HG02840 (cell line): ENCODE results near the gene SLC2A3.
"Not testable (repeated sequence)": the region's sequence is repeated elsewhere in the genome, so short reads cannot be mapped to it uniquely, and the experiment has no call there.

ENCODE experiments used
- ATAC-seq: cut with Tn5 transposase; IDR thresholded peaks from one replicate; pipeline ENCODE4 v1.9.1; 2021; ENCODE audit warnings: mild to moderate bottlenecking, moderate library complexity, moderate number of reproducible peaks; ENCODE audit not compliant: unreplicated experiment, low FRiP score

SLC2A3 gene

DNA sequence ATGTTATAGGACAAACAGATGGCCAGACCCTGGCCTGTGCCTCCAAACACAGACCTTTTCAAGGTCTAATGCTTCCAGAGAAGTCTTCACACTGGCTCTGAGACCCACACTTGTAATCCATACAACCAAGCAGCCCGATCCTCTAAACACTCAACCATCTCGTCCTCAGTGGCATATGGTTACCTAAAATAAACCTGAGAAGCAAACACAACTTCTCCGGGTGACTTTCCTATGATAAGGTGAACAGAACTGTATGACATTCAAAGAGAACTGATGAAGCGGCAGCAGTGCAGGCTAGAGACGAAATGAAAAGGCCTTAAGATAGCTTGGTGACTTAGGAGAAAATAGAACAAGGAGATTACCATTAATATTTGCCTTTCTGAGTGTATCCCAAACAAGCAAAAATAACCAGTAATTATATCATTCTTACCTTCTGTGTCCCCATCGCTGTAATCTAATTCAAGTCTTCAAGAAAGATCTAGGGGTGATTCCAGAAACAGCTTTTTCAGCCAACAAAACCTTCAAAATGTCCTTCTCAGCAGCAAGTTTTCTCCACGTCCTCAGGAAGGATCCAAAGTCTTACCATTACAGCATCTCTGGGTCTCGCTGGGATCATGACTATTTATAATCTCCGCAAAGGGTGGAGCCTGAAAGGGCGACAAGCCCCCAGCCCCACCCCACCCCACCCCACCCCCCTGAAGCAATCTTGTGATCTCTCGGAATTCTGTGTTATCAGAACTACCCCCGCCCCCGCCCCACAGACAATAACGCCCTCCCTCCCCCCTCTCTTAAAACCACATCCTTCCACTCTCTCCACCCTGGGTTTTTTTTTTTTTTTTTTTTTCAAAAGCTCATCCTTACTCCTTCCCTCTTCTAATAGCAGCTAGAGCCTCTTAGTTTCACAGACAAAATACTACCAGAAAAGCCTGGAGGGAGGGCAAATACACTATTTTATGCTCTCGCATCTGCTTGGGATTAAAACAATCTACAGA is at the start of gene SLC2A3:
SLC2A3 (minus strand) TSS at position 598 of the 992 bp plus-strand sequence; CDS start at position 445, 153 bp downstream.
- ATAC-seq = no peak

- ATAC-seq = no peak
These were observed 48.9 kb upstream of the SLC2A3 start for GRCh38 chr12:7984900-7985299.

GRCh38 chr12:7983460-7983859 is 47.5 kb upstream of the SLC2A3 start:
- ATAC-seq = not testable (repeated sequence)

GRCh38 chr12:7983019-7983418 is 47.0 kb upstream of the SLC2A3 start:
- not testable (repeated sequence) for ATAC-seq

- ATAC-seq = not testable (repeated sequence)
These were observed 46.3 kb upstream of the SLC2A3 start for GRCh38 chr12:7982332-7982735.

- no peak for ATAC-seq
These were observed 45.5 kb upstream of the SLC2A3 start for GRCh38 chr12:7981446-7981845.

DNA sequence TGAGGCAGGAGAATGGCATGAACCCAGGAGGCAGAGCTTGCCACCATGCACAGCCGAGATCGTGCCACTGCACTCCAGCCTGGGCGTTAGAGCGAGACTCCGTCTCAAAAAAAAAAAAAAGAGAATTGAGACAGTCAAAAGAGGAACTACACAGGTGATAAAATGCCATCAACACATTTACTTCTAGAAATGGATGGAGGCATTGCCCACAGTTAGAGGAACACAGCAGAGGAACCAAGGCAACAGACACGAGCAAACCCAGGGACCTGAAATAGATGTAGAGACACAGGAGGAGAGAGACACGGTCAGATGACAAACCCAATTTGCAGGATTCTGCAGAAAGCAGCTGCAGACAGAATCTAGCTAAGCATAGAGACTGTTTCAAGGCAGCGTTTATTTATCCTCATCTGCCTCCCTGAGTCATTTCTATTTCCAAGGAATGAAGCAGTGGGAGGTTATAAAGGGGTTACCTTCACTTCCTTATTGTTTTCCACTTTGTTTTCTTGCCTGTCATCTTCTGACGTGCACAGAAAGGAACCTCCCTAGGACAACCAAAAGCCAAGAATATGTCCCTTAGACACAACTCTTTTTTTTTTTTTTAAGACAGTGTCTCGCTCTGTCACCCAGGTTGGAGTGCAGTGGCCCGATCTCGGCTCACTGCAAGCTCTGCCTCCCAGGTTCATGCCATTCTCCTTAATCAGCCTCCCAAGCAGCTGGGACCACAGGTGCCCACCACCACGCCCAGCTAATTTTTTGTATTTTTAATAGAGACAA is 41.6 kb upstream of the SLC2A3 start:
- not testable (repeated sequence) for ATAC-seq

DNA sequence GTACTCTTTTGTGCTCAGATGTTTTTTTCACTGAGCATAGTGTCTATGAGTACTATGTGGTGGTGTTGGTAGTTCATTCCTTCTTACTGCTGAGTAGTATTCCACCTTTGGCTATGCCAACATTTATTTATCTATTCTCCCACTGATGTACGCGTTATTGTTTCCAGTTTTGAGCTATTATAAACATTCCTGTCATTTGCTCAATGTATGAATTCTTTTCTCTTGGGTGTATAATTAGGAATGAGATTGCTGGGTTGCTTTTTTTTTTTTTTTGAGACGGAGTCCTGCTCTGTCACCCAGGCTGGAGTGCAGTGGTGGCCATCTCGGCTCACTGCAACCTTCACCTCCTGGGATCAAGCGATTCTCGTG is 37.5 kb upstream of the SLC2A3 start:
- no peak for ATAC-seq

- ATAC-seq = no peak
These were observed 36.9 kb upstream of the SLC2A3 start for GRCh38 chr12:7972734-7973456.

DNA sequence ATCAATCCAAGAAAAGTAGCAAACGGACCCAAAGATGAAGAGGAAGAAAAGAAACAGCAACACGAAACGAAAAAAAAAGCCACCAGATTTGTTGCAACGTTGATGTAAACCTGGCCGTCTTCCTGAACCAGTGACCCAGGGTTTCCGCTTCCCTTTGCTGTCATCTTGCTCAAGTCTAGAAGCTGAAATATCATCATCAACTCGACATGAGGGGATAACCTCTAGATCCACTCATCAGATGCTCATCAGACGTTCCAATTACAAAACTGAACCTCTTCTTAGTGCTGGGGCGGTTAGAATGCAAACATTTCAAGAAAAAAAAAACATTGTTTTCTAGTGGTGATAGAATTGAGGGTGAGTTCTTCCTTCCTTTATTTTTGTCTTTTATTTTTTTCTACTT is 36.3 kb upstream of the SLC2A3 start:
- ATAC-seq = not testable (repeated sequence)

GRCh38 chr12:7971765-7972164 is 35.8 kb upstream of the SLC2A3 start:
- not testable (repeated sequence) for ATAC-seq

DNA sequence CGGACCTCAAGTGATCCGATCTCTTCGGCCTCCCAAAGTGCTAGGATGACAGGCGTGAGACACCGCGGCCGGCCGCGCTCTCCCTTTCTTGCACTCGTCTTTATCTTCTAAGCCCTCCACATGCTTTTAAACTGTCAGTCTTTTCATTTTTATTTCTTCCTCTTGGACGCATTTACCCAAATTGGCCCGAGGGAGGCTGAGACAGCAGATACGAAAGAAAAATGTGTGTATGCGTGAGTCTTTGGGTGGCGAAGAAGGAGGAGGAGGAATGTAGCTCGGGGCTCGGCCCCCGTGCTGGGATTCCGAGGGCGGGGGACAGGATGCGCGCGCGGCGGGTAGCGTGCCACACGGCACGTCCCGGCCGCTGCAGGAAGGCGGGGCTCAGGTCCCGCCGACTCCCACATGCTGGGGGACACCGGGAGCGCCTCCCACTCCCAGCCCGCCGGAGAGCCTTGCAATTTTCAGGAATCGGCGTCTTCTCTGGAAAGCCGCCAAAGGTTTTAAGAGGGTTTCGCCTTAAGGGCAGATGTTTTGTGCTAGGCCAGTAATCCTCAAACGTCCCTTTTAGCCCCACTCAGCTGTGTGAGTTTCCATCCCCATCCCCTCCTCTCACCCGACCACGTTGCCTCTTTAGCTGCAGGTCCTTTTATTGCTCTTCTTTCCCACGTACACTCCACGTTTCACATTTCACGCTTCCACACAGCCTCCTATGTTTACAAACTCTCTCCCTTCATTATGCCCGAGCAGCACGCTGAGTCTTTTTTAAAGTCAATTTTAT is 34.7 kb upstream of the SLC2A3 start:
- peak; percentile 83 for ATAC-seq

GRCh38 chr12:7966563-7966962 is 30.6 kb upstream of the SLC2A3 start:
- no peak for ATAC-seq

DNA sequence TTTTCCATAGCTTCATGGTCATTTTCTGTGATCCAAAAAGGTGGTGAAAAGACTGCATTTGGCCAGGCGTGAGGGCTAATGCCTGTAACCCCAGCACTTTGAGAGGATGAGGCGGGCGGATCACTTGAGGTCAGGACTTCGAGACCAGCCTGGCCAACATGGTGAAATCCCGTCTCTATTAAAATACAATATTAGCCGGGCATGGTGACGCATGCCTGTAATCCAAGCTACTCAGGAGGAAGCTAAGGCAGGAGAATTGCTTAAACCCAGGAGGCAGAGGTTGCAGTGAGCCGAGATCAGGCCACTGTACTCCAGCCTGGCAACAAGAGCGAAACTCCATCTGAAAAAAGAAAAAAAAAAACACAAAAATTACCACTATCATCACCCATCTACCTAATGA is 28.7 kb upstream of the SLC2A3 start:
- ATAC-seq = not testable (repeated sequence)

GRCh38 chr12:7961395-7962178 is 25.6 kb upstream of the SLC2A3 start:
- no peak for ATAC-seq

DNA sequence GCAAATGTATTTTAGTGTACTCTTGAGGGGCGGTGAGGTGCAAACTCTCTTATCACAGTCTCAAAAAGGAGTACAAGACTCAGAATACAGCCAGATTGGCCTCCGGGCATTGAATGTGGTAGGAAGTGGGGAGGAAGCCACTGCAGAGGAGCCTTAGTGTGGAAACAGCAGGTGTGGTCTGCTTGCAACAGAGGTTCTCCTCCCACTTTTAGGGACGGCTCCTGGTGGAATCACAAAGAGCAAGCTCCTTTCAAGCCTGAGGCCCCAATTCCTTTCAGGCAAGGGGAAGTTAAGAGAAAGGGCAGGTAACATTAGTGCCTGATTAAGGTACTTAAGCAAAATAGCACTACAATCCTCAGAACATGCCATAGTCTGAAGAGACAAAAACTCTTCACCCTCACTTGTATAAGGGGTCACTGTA is 23.7 kb upstream of the SLC2A3 start:
- ATAC-seq = no peak

- ATAC-seq = no peak
These were observed 23.3 kb upstream of the SLC2A3 start for GRCh38 chr12:7959278-7959677.

- not testable (repeated sequence) for ATAC-seq
These were observed 18.9 kb upstream of the SLC2A3 start for GRCh38 chr12:7954877-7955276.

DNA sequence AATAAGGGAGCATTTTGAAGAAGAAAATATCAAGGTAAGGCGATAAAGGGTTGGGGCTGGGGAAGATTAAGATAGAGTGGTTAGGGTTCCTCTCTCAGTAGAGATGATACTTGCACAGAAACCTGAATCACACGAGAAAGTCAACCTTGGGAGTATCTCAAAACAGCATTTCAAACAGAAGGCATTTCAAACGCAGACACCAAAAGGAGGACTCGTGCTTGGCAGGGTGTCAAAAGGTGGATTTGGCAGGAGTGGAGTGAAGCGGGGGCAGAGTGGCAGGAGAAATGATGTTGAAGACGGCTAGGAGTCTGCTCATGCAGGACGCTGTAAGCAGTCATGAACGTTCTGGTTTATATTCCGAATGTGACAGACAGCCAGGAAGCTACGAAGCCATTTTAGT is 18.4 kb upstream of the SLC2A3 start:
- ATAC-seq = not testable (repeated sequence)
